HCT116 (cell line): Measurements from ENCODE around the gene KIF1A.

Source experiments
- CEBPB ChIP-seq: IDR thresholded peaks from 2 replicates; pipeline ENCODE4 v1.6.1; 2012; ENCODE audit warnings: low read depth
- CTCF ChIP-seq, 3 experiments: fragments of 200-600 bp in 1 of 3; sonication (generic) in 1 of 3; IDR thresholded peaks in 2 of 3; conservative IDR thresholded peaks in 1 of 3; 2 replicates each; pipeline ENCODE4 v1.5.1; 2012 to 2017; ENCODE audit warnings: low read depth in 2 of 3, low read length in 2 of 3, antibody characterized with exemption in 1 of 3, borderline replicate concordance in 1 of 3, control low read depth in 1 of 3, mild to moderate bottlenecking in 1 of 3, mixed read lengths in 1 of 3, mixed run types in 1 of 3, moderate library complexity in 1 of 3; ENCODE audit not compliant: insufficient read depth in 1 of 3
- EZH2 ChIP-seq: fragments of 200-600 bp; sonication (generic); IDR thresholded peaks from 2 replicates; pipeline ENCODE4 v1.6.1; 2017; ENCODE audit warnings: antibody characterized with exemption, mixed run types
- MAX ChIP-seq: IDR thresholded peaks from 2 replicates; pipeline ENCODE4 v1.6.1; 2012
- POLR2A ChIP-seq: IDR thresholded peaks from 2 replicates; pipeline ENCODE4 v1.7.0; 2011; ENCODE audit warnings: borderline replicate concordance; ENCODE audit not compliant: insufficient read depth, insufficient read length; ENCODE audit errors: extremely low read depth

- TF ChIP-seq CTCF (IDR thresholded peaks at IDR 0.05 in 2 of 3, conservative IDR thresholded peaks at IDR 0.05 in 1 of 3; ENCODE audit: borderline replicate concordance in 1 of 3, insufficient read depth in 1 of 3, low read depth in 2 of 3, low read length in 2 of 3) (no peak), EZH2 (no peak), POLR2A (no peak), CEBPB (no peak), MAX (no peak)
Observed at GRCh38 chr2:240730501-240731177, 89.4 kb downstream of the KIF1A start.
